ENCODE data around the gene SV2C. TPM values are rescaled to one million over a fixed set of nuclear protein-coding genes. Genes with fewer than 3 reads are reported as not detected.

Gene SV2C
- total and polyA plus RNA-seq, 4 donors = under 0.01 to 0.04 (median 0.03) TPM; not detected in 1

DNA sequence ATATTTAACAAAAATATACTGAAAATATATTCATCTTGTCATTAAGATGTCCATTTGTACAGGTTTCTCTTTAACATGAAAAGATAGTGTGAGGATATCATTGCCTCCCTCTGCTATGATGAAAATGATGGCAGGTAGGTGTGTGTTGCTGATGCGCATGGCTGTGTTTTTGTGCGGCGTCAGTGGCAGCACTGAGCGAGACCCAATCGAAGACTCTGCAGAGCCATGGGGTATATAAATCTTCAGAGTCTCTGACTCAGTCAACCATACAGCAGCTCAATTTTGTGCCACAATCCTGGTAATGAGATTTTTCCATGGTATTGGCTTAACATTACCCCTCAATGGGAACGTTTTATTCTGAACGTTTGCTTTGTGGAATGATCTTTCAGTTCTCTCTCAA, 166.4 kb downstream of the SV2C start (continued):
- TF ChIP-seq, protein P1, sequence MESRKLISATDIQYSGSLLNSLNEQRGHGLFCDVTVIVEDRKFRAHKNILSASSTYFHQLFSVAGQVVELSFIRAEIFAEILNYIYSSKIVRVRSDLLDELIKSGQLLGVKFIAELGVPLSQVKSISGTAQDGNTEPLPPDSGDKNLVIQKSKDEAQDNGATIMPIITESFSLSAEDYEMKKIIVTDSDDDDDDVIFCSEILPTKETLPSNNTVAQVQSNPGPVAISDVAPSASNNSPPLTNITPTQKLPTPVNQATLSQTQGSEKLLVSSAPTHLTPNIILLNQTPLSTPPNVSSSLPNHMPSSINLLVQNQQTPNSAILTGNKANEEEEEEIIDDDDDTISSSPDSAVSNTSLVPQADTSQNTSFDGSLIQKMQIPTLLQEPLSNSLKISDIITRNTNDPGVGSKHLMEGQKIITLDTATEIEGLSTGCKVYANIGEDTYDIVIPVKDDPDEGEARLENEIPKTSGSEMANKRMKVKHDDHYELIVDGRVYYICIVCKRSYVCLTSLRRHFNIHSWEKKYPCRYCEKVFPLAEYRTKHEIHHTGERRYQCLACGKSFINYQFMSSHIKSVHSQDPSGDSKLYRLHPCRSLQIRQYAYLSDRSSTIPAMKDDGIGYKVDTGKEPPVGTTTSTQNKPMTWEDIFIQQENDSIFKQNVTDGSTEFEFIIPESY (IDR thresholded peaks at IDR 0.05) = no peak
- TF ChIP-seq HNF4G (IDR thresholded peaks at IDR 0.05) (no peak), YY1 (IDR thresholded peaks at IDR 0.05) (no peak), FOXA1 (IDR thresholded peaks at IDR 0.05) (no peak), JUND (IDR thresholded peaks at IDR 0.05) (no peak)
- TF ChIP-seq, protein P2, sequence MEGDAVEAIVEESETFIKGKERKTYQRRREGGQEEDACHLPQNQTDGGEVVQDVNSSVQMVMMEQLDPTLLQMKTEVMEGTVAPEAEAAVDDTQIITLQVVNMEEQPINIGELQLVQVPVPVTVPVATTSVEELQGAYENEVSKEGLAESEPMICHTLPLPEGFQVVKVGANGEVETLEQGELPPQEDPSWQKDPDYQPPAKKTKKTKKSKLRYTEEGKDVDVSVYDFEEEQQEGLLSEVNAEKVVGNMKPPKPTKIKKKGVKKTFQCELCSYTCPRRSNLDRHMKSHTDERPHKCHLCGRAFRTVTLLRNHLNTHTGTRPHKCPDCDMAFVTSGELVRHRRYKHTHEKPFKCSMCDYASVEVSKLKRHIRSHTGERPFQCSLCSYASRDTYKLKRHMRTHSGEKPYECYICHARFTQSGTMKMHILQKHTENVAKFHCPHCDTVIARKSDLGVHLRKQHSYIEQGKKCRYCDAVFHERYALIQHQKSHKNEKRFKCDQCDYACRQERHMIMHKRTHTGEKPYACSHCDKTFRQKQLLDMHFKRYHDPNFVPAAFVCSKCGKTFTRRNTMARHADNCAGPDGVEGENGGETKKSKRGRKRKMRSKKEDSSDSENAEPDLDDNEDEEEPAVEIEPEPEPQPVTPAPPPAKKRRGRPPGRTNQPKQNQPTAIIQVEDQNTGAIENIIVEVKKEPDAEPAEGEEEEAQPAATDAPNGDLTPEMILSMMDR (IDR thresholded peaks at IDR 0.05; ENCODE audit: low read depth, low read length, missing input control) = no peak

DNA sequence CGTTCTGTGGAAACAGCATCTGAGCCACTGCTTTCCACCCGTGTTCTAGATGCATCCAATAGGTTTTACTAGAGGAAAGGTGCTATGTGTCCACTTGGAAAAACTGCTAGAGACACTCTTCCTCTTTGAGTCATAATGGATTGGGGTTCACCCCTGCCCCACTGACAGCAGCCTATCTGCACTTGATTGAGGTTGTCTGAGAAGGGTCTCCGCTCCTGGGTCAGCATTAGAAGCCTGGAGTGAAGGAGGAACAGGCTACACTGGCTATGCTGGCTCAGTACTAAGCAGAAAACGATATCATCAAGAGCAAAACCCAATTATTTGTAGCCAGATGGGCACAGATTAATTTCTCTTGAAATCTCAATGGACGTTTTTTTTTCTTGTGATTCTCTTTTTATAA, 167.3 kb downstream of the SV2C start:
- no peak overlapping the region for H3K9ac ChIP-seq (ENCODE audit: low read depth in 1 of 2, low read length in 2 of 2)
- H3K4me3 ChIP-seq (ENCODE audit: low read depth in 1 of 3, low read length in 3 of 3) = no peak overlapping the region
- no peak for DNase-seq (ENCODE audit: low spot score)
- no peaks in the 10 kb centered on the region for H3K27me3 ChIP-seq (ENCODE audit: control insufficient read depth in 4 of 4, insufficient read depth in 4 of 4, low read length in 3 of 4)
- 74% methylated on average over 5 of the region's 5 CpGs for WGBS
- H3K36me3 ChIP-seq (ENCODE audit: control insufficient read depth in 4 of 4, insufficient read depth in 3 of 4, low read depth in 1 of 4, low read length in 3 of 4) = no peaks in the 10 kb centered on the region
- no peaks in the 10 kb centered on the region for H3K9me3 ChIP-seq (ENCODE audit: control insufficient read depth in 4 of 4, low read length in 3 of 4)
- TF ChIP-seq TAF1 (conservative IDR thresholded peaks at IDR 0.05) (no peak), EGR1 (IDR thresholded peaks at IDR 0.05; ENCODE audit: low read depth in 2 of 2) (no peak), FOXA2 (IDR thresholded peaks at IDR 0.05) (no peak), RXRA (IDR thresholded peaks at IDR 0.05) (no peak), FOXA1 (IDR thresholded peaks at IDR 0.05) (no peak), HNF4G (IDR thresholded peaks at IDR 0.05) (no peak), NR2F2 (IDR thresholded peaks at IDR 0.05) (no peak), SP1 (IDR thresholded peaks at IDR 0.05) (no peak), JUND (IDR thresholded peaks at IDR 0.05) (no peak), HNF4A (conservative IDR thresholded peaks at IDR 0.05) (no peak), YY1 (IDR thresholded peaks at IDR 0.05) (no peak), RAD21 (IDR thresholded peaks at IDR 0.05) (no peak)
- TF ChIP-seq, protein P1 (IDR thresholded peaks at IDR 0.05) = no peak
- TF ChIP-seq, protein P3, sequence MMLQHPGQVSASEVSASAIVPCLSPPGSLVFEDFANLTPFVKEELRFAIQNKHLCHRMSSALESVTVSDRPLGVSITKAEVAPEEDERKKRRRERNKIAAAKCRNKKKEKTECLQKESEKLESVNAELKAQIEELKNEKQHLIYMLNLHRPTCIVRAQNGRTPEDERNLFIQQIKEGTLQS (IDR thresholded peaks at IDR 0.05) = no peak
- TF ChIP-seq, protein P4, sequence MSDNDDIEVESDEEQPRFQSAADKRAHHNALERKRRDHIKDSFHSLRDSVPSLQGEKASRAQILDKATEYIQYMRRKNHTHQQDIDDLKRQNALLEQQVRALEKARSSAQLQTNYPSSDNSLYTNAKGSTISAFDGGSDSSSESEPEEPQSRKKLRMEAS (IDR thresholded peaks at IDR 0.05) = no peak
- TF ChIP-seq, protein P5, sequence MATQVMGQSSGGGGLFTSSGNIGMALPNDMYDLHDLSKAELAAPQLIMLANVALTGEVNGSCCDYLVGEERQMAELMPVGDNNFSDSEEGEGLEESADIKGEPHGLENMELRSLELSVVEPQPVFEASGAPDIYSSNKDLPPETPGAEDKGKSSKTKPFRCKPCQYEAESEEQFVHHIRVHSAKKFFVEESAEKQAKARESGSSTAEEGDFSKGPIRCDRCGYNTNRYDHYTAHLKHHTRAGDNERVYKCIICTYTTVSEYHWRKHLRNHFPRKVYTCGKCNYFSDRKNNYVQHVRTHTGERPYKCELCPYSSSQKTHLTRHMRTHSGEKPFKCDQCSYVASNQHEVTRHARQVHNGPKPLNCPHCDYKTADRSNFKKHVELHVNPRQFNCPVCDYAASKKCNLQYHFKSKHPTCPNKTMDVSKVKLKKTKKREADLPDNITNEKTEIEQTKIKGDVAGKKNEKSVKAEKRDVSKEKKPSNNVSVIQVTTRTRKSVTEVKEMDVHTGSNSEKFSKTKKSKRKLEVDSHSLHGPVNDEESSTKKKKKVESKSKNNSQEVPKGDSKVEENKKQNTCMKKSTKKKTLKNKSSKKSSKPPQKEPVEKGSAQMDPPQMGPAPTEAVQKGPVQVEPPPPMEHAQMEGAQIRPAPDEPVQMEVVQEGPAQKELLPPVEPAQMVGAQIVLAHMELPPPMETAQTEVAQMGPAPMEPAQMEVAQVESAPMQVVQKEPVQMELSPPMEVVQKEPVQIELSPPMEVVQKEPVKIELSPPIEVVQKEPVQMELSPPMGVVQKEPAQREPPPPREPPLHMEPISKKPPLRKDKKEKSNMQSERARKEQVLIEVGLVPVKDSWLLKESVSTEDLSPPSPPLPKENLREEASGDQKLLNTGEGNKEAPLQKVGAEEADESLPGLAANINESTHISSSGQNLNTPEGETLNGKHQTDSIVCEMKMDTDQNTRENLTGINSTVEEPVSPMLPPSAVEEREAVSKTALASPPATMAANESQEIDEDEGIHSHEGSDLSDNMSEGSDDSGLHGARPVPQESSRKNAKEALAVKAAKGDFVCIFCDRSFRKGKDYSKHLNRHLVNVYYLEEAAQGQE (IDR thresholded peaks at IDR 0.05) = no peak
- no peak overlapping the region for H3K27ac ChIP-seq (ENCODE audit: low read depth in 1 of 2, low read length in 2 of 2)
- H3K4me1 ChIP-seq (ENCODE audit: control insufficient read depth in 4 of 4, insufficient read depth in 4 of 4, low read length in 3 of 4) = no peaks in the 10 kb centered on the region

Measured in liver (tissue), 9 donors.